Islet precursor cell (in vitro differentiated cells): ENCODE measurements around the gene MEX3D.
A peak's percentile ranks its signal among the peaks of the same experiment; 100 is the strongest.

ENCODE experiments used
- DNase-seq: peaks from one replicate; pipeline ENCODE4 v3.0.0-alpha.2; 2018

Gene MEX3D

DNA sequence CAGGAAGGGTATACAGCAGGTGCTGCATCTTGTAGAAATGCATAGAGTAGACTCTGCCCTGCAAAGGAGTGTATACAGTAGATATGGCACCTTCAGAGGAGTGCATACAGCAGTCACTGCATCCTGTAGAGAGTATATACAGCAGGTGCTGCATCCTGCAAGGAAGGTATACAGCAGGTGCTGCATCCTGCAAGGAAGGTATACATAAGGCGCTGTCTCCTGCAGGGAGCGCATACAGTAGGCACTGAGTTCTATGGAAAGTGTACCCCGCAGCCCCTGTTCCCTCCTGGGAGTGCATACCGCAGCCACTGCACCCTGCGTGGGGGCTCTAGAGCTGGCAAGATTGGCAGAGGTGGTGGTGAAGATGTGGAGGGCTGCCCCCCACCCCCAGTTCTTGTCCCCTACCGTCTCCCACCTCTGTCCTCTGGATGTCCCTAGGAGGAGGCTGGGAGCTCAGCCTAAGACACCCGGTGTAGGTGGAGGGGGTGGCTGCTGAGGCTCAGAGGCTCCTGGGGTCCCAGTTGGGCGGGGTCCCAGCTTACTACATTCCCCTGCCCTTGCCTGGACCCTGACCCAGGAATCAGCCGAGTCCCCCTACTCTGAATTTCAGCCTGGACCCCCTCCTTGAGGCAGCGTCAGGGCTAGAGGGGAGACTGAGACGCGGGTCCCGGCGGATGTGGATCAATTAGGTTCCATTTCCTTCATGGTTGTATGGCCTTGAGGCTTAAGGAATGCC, 53.0 kb downstream of the MEX3D start:
- no peak for DNase-seq

DNA sequence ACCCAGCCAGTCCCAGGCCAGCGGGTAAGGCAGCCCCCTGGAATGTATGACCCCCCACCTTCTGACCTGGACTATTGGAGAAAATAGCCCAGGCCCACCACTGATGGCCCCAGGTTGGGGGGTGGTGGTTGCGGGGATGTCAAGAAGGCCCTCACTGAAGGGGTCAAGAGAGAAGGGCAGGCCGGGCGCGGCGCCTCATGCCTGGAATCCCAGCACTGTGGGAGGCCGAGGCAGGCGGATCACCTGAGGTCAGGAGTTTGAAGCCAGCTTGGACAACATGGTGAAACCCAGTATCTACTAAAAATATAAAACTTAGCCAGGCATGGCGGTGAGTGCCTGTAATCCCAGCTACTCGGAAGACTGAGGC, 53.8 kb downstream of the MEX3D start:
- DNase-seq: no peak

DNA sequence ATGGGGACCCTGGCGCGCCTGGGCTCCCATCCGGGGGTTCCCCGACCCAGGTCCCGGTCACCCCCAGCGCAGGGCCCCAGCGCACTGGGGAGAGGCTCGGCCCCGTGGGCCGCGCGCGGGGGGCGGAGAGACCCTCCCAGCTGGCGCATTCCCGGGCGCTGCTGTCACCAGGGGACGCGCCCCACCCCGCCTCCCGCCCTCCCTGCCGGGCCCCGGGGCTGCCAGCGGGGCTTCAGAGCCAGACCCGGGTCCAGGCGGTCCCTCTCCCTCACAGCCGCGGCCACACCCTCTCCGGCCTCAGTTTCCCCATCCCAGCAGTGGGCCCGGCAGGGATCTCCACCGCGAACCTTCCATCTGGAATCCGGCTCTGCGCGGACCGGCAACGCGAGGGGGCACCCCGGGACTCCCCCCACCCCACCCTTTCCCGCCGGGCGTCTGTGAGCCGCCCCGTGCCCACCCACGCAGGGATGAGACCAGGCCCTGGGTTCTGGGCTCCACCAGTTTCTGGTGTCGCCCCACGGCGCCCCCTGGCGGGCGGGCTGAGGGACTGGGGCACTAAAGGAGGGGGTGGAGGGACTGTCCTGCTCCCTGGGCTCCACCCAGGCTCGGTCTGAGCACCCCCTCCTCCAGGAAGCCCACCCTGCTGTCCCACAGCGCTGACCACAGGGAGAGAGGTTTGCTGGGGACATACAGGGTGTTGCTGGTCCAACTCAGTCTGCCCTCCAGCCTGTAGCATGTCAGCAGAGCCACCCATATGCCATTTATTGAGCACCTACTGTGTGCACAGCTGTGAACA, 54.4 kb downstream of the MEX3D start:
- DNase-seq: peak; percentile 79

DNA sequence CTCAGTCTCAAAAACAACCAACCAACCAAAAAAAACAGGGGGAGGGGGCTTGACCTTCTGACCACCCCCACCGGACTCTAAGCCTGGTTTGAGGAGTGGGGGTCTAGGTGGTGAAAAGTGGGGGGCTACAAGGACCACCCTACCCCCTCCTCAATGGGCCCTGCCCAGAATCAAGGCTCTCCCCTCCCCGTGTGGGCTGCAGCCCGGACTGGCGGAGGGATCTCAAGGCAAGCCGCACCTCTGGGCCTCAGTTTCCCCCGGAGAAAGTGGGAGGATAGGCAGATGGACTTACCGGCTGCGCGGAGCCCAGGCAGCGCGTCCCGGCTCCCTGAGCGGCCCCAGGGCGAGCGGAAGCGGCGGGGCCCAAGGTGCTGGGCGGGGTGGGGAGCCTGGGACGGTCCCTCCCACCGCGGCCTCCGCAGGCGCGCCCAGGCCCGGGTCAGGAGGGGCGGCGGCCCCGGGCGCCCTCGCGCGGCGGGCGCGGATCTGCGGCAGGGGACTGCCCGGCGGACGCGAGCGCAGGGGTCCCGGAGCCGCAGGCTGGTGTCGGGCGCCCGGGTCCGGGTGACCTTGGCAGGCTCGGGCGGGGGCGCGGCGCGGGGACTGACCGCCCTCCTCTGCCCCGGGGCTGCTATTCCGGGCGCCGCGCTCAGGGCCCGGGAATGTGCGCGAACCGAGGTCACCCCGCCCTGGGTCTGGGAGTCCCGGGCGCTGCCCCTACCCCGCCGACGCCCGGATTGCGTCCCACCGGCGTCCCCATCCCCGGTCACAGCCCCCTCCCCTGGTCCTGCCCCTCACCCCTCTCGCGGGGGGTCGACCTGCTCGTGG, 55.2 kb downstream of the MEX3D start, which contains the start of gene ADAMTSL5:
Gene ADAMTSL5, minus strand, starts transcription at position 349 of the 828 bp plus-strand sequence. CDS start 2,076 bp downstream, outside the sequence.
- DNase-seq: peak; percentile 82

DNA sequence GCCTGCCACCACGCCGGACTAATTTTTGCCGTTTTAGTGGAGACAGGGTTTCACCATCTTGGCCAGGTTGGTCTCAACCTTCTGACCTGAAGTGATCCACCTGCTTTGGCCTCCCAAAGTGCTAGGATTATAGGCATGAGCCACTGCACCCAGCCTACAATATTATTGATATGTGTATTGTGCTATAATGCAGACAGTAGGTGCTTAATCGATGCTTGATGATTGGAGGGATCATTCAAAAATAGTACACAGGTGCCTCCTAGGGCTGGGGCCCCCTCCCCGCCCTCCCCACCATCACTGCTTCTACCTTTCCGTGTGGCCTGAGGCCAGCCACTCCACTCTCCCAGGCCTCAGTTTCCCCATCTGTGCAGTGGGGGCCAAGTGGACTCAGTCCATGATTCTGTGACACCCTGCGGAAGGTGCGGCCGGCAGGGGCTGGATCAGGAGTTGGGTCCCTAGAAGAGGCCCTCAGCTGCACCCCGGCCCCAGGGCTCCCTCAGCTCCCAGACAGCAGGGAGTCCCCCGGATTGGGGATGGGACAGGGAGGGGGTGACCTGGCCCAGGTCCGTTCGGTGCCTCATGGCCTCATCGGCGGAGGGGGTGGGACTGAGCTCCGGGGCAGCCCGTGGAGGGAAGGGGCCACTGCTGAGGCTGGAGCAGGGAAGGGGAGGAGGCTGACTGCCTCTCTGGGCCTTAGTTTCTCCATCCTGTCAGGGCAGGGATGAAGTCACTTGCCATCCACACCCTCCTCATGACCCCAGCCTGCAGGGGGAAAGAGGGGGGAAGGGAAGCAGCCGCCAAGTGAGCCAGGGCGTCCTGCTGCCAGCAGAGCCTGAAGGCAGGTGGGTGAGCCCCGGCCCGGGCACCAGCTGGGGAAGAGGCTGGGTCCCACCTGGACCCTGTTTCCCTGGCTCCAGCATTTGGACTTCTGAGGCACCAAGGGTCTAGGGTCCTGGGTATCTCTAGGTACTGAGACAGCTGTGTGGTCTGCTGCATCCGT, 56.5 kb downstream of the MEX3D start:
- no peak for DNase-seq

DNA sequence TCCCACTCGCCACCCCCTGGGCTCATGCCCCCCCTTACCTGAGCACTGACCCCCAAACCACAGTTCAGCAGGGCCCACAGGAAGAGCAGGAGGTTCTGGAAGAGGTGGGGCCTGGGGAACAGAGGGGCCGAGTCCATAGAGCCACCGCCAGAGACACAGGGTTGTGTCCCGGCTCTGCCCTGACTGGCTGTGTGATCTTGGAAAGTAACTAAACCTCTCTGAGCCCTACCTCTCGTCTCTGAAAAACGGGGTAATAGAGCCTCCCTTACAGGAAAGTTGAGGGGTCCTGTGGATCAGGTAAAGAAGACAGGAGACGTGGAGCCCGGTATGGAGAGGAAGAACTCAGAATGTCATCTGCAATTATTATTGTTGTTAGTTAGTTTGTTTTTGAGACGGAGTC, 57.3 kb downstream of the MEX3D start:
- no peak for DNase-seq

DNA sequence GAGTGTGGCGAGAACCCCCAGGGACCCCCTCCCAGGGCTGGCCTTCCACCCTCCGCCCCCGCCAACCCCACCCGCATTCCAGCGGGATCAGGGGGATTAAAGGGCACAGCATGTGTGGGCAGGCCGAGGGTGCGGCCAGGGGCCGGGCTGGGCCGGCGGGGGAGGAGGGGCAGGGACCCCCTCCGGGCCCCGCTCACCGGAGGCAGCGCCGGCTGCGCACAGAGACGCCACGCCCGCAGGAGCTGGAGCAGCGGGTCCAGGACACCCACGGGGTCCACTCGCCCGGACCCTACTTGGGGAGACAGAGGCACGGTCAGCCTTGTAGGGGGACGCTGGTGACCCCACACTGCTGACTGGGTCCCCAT, 57.7 kb downstream of the MEX3D start:
- no peak for DNase-seq

DNA sequence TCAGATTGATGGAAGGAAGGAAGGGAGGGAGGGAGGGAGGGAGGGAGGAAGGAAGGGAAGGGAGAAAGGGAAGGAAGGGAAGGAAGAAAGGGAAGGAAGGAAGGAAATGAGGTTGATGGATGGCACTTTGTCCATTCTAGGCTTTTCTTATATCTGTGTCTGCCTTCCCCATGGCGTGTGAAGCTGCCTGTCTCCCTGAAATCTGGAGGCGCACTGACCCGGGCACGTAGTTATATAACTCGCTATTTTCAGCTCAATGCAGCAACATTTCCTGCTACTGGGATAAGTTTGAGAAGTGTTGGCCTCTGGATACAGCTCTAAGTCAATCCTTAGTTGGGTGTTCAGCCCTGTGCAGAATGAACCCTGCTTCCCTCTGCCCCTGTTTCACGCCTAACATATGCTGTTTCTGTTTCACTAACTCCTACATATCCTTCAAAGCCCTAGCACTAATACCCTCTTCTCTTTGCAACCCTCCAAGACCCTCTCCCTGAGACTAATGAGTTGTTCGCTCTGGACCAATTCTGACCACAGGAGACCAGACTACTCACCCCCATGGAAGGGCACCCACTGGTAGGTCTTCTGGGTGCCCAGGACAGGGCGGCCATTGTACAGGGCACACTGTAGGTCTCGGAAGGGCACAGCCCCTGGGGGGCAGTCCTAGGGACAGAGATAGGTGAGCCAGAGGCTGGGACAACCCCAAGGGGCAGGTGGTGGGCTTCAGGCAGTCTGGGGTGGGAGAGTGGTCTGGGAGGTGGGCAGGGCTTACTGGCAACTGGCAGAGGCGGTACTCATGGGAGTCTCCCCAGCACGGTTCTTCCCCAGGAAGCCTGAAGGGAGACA, 58.3 kb downstream of the MEX3D start:
- DNase-seq: no peak

DNA sequence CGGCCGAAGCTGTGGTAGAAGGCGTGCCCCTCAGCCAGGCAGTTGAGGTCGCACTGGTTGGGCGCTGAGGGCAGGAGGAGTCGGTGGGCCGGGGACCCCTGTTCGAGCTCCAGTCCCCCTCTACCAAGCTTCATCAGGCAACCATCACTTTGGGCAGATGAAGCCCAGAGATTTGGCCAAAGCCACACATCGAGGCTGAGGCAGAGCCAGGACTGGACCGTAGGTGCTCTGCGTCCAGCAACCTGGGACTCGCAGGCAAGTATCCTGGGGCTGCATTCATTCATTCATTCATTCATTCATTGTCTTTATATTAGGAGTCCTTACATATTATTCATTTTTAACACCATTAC, 59.6 kb downstream of the MEX3D start:
- no peak for DNase-seq

DNA sequence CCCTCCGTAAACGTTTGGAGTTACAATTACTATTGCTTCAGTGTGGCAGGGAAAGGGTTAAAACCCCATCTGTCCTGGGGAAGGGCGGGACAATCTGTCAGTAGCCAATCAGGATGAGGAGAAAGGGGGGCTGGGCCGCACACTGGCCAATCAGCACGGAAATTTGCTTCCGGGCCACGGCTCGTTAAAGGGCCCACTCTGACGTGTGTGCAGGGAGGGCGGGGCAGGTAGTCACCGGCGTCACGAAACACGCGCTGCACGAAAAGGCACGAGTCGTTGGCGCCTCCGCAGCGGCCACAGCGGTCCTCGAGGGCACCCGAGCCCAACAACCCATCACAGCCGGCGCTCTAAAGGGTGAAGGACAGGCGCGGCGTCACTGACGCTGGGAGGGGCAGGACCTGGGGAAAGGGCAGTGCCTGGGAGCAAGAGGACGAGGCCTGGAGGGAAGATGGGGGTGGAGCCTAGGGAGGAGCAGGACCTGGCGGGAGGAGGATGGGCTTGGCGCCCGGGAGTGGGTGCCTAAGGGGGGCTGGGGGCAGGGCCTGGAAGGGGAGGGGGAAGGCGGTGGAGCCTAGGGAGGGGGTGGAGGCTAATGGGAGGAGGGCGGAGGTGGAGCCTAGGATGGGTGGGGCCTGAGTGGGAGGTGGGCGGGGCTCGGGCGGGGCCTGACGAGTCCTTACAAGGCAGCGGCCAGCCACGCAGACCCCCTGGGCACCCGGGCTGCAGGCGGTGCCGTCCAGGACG, 60.2 kb downstream of the MEX3D start:
- peak; percentile 97 for DNase-seq

DNA sequence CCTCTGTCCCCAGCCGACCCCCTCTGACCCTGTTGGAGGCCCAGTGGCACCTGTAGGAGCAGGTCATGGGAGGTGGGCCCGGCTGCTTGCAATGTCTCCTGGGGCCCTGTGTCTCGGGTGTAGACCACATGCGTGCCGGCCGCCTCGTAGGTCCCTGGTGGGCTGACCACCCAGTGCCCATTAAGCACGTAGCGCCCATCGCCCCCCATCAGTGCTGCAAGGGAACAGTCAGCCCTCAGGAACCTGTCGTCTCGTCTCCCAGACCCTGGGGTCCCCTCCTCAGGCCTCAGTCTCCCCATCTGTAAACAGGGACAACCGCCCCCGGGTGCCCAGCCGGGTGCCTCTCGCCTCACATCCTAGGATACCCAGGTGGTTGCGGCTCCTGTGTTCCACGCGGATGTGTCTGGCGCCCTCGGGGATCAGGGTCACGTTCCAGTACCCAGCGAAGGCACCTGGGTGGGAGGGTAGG, 60.9 kb downstream of the MEX3D start:
- DNase-seq: no peak

DNA sequence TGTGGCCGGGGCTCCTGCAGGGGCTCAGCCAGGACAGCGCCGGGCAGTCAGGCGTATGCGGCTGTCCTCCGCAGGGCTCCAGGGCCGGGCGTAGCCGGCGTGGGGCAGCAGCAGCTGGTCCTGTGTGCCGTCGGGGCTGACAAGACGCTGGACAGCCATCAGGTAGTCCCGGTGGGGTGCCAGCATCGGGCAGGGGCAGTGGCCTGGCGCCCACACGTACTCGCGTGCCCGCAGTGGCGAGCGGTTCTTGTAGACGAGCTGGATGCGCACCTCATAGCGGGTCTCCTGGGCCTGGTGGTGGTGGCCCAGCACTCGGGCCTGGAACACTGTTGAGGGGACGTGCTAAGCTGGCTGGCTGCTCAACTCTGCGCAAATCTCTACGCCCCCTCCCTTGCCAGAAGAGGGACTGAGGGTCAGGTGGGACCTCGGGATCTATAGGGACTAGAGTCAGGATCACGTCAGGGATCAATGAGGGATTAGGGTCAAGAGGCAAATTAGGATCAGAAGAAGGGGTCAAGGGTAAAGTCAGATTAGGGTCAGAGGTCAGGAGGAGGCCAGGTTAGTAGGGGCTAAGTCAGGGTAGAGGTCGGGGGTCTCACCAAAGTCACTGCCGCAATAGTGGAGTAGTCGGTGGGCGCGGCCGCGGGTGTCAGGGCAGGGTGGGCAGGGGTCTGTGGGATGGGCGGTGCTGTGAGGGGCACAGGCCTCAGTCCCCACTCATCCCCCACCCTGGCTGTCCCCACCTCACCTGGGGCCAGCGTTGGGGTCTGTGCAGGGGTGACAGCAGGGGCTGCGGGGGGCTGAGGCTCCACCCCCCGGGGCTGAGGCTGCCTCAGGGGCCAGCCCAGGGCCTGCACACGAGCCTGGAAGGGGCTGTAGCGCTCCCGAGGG, 61.9 kb downstream of the MEX3D start:
- DNase-seq: no peak

DNA sequence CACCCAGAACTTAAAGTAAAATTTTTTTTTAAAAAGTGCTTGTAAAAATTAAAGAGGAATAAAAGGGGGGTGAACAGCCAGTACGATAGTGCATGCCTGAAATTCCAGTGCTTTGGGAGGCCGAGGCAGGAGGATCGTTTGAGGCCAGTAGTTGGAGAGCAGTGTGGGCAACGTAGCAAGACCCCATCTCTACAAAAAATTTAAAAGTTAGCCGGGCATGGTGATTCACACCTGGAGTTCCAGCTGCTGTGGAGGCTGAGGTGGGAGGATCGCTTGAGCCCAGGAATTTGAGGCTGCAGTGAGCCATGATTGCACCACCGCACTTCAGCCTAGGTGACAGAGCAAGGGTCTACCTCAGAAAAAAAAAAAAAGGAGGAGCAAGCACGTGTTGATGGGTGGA, 63.1 kb downstream of the MEX3D start:
- DNase-seq: no peak
